A549 (cell line): ENCODE measurements around the gene DPEP2.
"Not testable (repeated sequence)": the region's sequence is repeated elsewhere in the genome, so short reads cannot be mapped to it uniquely, and the experiment has no call there.

Experiments
- CBX2 ChIP-seq: fragments of 200-600 bp; sonication (generic); IDR thresholded peaks from 2 replicates; pipeline ENCODE4 v1.6.1; 2016; ENCODE audit warnings: low read depth, mild to moderate bottlenecking, borderline replicate concordance
- CEBPB ChIP-seq, 2 experiments: fragments of >200 bp in 1 of 2; sonication (Bioruptor Twin) in 1 of 2; formaldehyde crosslinking in 1 of 2; IDR thresholded peaks; 2 replicates each; pipeline ENCODE4 v1.6.1; 2012 to 2016
- CHD2 ChIP-seq: fragments of 150-350 bp; IDR thresholded peaks from 2 replicates; pipeline ENCODE4 v1.6.1; 2014; ENCODE audit warnings: low read length; ENCODE audit not compliant: partially characterized antibody
- CHD4 ChIP-seq: fragments of 200-600 bp; sonication (generic); IDR thresholded peaks from 2 replicates; pipeline ENCODE4 v1.6.1; 2016; ENCODE audit warnings: antibody characterized with exemption, mild to moderate bottlenecking, borderline replicate concordance
- CTCF ChIP-seq: fragments of >200 bp; sonication (Bioruptor Twin); formaldehyde crosslinking; IDR thresholded peaks from 3 replicates; pipeline ENCODE4 v1.5.1; 2016
- JUN ChIP-seq, 2 experiments: fragments of >200 bp; sonication (Bioruptor Twin); formaldehyde crosslinking; IDR thresholded peaks; 2 replicates in 1 of 2; 3 replicates in 1 of 2; pipeline ENCODE4 v1.6.1; 2016 to 2017
- JUNB ChIP-seq: fragments of >200 bp; sonication (Bioruptor Twin); formaldehyde crosslinking; IDR thresholded peaks from 2 replicates; pipeline ENCODE4 v1.6.1; 2016
- MYC ChIP-seq: IDR thresholded peaks from 2 replicates; pipeline ENCODE4 v1.6.1; 2012; ENCODE audit warnings: mild to moderate bottlenecking, inconsistent platforms, low read length, improper control_type of control experiment, borderline replicate concordance
- RFX5 ChIP-seq: fragments of 450-650 bp; IDR thresholded peaks from 2 replicates; pipeline ENCODE4 v1.7.1; 2014; ENCODE audit warnings: antibody characterized with exemption, mild to moderate bottlenecking, moderate library complexity
- SMC3 ChIP-seq: fragments of >200 bp; sonication (Bioruptor Twin); formaldehyde crosslinking; IDR thresholded peaks from 3 replicates; pipeline ENCODE4 v1.6.1; 2018; ENCODE audit warnings: inconsistent platforms
- ZFP36 ChIP-seq: fragments of 450-650 bp; IDR thresholded peaks from 2 replicates; pipeline ENCODE4 v1.6.1; 2014; ENCODE audit warnings: borderline replicate concordance; ENCODE audit not compliant: partially characterized antibody

- TF ChIP-seq JUNB; CBX2; CEBPB (IDR thresholded peaks at IDR 0.05); RFX5; MYC; JUN (IDR thresholded peaks at IDR 0.05); CTCF; ZFP36; CHD2; CHD4; SMC3: not testable (repeated sequence)
These were observed at the start of gene DPEP2 for GRCh38 chr16:67998779-67999688.
